DMS 273 treated with DMSO at 0.1 percent for 48 hours (cell line): ENCODE measurements around the gene WRAP73.

ENCODE experiments used
- DNase-seq: peaks from one replicate; lab custom pipeline; 2025; lab: John Stamatoyannopoulos, UW

The WRAP73 gene

GRCh38 chr1:3649342-3650247, at the start of gene WRAP73:
Gene WRAP73, minus strand, starts transcription at chr1:3650103. Its CDS starts 104 bp downstream, at chr1:3649999.
- peak; percentile 78 for DNase-seq

- no peak for DNase-seq
Observed at GRCh38 chr1:3699596-3699995, 49.7 kb upstream of the WRAP73 start.

GRCh38 chr1:3698660-3699408, 48.9 kb upstream of the WRAP73 start:
- DNase-seq, result no peak

GRCh38 chr1:3697810-3698209, 47.9 kb upstream of the WRAP73 start:
- DNase-seq, result peak; percentile 87

- no peak for DNase-seq
Observed at GRCh38 chr1:3697104-3697503, 47.2 kb upstream of the WRAP73 start.

- DNase-seq, result no peak
Observed at GRCh38 chr1:3696689-3697088, 46.8 kb upstream of the WRAP73 start.

GRCh38 chr1:3695326-3696217, 45.7 kb upstream of the WRAP73 start:
- DNase-seq, result peak; percentile 33

GRCh38 chr1:3693321-3693720, 43.4 kb upstream of the WRAP73 start:
- DNase-seq, result no peak

GRCh38 chr1:3692598-3692997, 42.7 kb upstream of the WRAP73 start:
- peak; percentile 21 for DNase-seq

GRCh38 chr1:3691421-3692204, 41.7 kb upstream of the WRAP73 start:
- peak; percentile 79 for DNase-seq

- DNase-seq, result peak; percentile 28
Observed at GRCh38 chr1:3690282-3691065, 40.6 kb upstream of the WRAP73 start.

GRCh38 chr1:3689138-3689750, 39.3 kb upstream of the WRAP73 start:
- DNase-seq, result no peak

GRCh38 chr1:3688356-3689137, 38.6 kb upstream of the WRAP73 start:
- DNase-seq, result no peak

- no peak for DNase-seq
Observed at GRCh38 chr1:3687504-3687903, 37.6 kb upstream of the WRAP73 start.

- DNase-seq, result no peak
Observed at GRCh38 chr1:3685906-3686305, 36.0 kb upstream of the WRAP73 start.

GRCh38 chr1:3685222-3685621, 35.3 kb upstream of the WRAP73 start:
- DNase-seq, result no peak

- DNase-seq, result no peak
Observed at GRCh38 chr1:3683992-3684391, 34.1 kb upstream of the WRAP73 start.

GRCh38 chr1:3683197-3683596, 33.3 kb upstream of the WRAP73 start:
- DNase-seq, result no peak
